ENCODE results near the gene DTX3.
"Not testable (repeated sequence)": the region's sequence is repeated elsewhere in the genome, so short reads cannot be mapped to it uniquely, and the experiment has no call there.

DNA sequence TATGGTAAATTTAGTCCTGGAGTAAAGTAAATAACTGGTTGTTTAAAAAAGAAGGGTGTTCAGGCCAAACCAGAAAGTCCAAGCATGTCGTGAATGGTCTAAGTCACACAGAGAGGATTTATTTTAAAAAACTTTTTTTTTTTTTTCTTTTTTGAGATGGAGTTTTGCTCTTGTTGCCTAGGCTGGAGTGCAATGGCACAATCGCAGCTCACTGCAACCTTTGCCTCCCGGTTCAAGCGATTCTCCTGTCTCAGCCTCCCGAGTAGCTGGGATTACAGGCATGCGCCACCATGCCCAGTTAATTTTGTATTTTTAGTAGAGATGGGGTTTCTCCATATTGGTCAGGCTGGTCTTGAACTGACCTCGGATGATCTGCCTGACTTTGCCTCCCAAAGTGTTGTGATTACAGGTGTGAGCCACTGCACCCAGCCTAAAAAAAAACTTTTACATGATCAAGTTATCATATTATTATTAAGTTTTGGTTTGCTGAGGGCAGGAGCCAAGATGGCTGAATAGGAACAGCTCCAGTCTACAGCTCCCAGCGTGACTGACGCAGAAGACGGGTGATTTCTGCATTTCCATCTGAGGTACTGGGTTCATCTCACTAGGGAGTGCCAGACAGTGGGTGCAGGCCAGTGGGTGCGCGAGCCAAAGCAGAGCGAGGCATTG, 41.5 kb downstream of the DTX3 start:
- not testable (repeated sequence) for TF ChIP-seq USF2 (IDR thresholded peaks at IDR 0.05; ENCODE audit: low read depth, low read length); USF2 (CRISPR knock-in tag; IDR thresholded peaks at IDR 0.05; ENCODE audit: borderline replicate concordance); HNF4G (IDR thresholded peaks at IDR 0.05; ENCODE audit: borderline replicate concordance, low read depth, low read length); HNF4G (CRISPR knock-in tag; IDR thresholded peaks at IDR 0.05; ENCODE audit: borderline replicate concordance, low read depth); ZNF143 (CRISPR knock-in tag; IDR thresholded peaks at IDR 0.05); MAF1 (CRISPR knock-in tag; IDR thresholded peaks at IDR 0.05; ENCODE audit: borderline replicate concordance); MLX (CRISPR knock-in tag; IDR thresholded peaks at IDR 0.05); ELK4 (CRISPR knock-in tag; IDR thresholded peaks at IDR 0.05; ENCODE audit: borderline replicate concordance); EP300 (IDR thresholded peaks at IDR 0.05; ENCODE audit: low read depth in 2 of 2, low read length in 2 of 2); EP300 (CRISPR knock-in tag; IDR thresholded peaks at IDR 0.05; ENCODE audit: borderline replicate concordance); POLR2A (IDR thresholded peaks at IDR 0.05; ENCODE audit: insufficient read depth in 1 of 2, low read depth in 2 of 2, low read length in 2 of 2); SRF (IDR thresholded peaks at IDR 0.05; ENCODE audit: low read depth, low read length); HDAC2 (CRISPR knock-in tag; IDR thresholded peaks at IDR 0.05); CREB1 (IDR thresholded peaks at IDR 0.05); CREB1 (CRISPR knock-in tag; IDR thresholded peaks at IDR 0.05); SIN3A (IDR thresholded peaks at IDR 0.05; ENCODE audit: borderline replicate concordance, low read depth, low read length)
- TF ChIP-seq, protein P1, sequence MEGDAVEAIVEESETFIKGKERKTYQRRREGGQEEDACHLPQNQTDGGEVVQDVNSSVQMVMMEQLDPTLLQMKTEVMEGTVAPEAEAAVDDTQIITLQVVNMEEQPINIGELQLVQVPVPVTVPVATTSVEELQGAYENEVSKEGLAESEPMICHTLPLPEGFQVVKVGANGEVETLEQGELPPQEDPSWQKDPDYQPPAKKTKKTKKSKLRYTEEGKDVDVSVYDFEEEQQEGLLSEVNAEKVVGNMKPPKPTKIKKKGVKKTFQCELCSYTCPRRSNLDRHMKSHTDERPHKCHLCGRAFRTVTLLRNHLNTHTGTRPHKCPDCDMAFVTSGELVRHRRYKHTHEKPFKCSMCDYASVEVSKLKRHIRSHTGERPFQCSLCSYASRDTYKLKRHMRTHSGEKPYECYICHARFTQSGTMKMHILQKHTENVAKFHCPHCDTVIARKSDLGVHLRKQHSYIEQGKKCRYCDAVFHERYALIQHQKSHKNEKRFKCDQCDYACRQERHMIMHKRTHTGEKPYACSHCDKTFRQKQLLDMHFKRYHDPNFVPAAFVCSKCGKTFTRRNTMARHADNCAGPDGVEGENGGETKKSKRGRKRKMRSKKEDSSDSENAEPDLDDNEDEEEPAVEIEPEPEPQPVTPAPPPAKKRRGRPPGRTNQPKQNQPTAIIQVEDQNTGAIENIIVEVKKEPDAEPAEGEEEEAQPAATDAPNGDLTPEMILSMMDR (CRISPR knock-in tag; IDR thresholded peaks at IDR 0.05): not testable (repeated sequence)
- TF ChIP-seq, protein P2, sequence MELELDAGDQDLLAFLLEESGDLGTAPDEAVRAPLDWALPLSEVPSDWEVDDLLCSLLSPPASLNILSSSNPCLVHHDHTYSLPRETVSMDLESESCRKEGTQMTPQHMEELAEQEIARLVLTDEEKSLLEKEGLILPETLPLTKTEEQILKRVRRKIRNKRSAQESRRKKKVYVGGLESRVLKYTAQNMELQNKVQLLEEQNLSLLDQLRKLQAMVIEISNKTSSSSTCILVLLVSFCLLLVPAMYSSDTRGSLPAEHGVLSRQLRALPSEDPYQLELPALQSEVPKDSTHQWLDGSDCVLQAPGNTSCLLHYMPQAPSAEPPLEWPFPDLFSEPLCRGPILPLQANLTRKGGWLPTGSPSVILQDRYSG (CRISPR knock-in tag; IDR thresholded peaks at IDR 0.05): not testable (repeated sequence)

Data from HepG2 (cell line).